Suprapubic skin (tissue), 3 donors: Measurements from ENCODE around the gene KRTAP5-11.
"Not testable (repeated sequence)": the region's sequence is repeated elsewhere in the genome, so short reads cannot be mapped to it uniquely, and the experiment has no call there.

Source experiments
- EP300 ChIP-seq: sonication (generic); formaldehyde crosslinking; IDR thresholded peaks from one replicate; pipeline ENCODE4 v1.6.1; 2017; ENCODE audit warnings: antibody characterized with exemption
- POLR2A ChIP-seq, 2 donors: fragments of 450-650 bp; IDR thresholded peaks; one replicate each; pipeline ENCODE4 v1.6.1; 2017; ENCODE audit warnings: antibody characterized with exemption in 2 of 2, mild to moderate bottlenecking in 2 of 2, moderate library complexity in 2 of 2
- TF ChIP-seq, protein P1 (sequence below), 2 donors: fragments of 200-600 bp in 1 of 2; fragments of 450-650 bp in 1 of 2; sonication (generic) in 1 of 2; IDR thresholded peaks; one replicate each; pipeline ENCODE4 v1.5.1; 2016 to 2019; ENCODE audit warnings: antibody characterized with exemption in 2 of 2, mild to moderate bottlenecking in 1 of 2, moderate library complexity in 1 of 2

DNA sequence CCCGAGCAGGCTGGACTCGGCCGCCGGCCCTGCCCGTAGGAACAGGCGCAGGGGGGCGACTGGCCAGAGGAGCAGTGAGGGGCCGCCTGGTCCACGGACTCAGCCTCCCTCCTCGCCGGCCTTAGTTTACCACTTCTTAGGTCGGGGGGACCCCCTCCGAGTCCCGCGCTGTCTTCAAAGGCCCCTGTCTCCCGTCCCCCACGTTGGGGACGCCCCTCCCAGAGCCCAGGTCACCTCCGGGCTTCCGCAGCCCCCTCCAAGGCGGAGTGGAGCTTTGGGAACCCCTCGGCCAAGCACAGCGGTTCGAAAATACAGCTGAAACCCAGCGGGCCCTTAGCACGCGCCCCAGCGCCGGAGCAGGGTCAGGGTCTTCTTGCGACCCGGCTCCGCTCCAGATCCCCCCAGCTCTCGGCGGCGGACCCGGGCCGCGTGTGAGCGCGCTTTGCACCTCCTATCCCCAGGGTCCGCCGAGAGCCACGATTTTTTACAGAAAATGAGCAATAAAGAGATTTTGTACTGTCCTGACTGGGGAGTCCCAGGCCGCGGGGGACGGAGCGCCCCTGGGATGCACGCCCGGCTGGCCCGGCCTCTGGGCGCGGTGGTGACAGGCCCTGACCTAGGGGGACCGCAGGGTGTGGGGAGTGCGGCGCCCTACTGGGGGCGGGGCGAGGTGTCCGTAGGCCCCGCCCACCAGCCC, 25.0 kb upstream of the KRTAP5-11 start:
- TF ChIP-seq POLR2A (IDR thresholded peaks at IDR 0.05); EP300: not testable (repeated sequence)
- TF ChIP-seq, protein P1, sequence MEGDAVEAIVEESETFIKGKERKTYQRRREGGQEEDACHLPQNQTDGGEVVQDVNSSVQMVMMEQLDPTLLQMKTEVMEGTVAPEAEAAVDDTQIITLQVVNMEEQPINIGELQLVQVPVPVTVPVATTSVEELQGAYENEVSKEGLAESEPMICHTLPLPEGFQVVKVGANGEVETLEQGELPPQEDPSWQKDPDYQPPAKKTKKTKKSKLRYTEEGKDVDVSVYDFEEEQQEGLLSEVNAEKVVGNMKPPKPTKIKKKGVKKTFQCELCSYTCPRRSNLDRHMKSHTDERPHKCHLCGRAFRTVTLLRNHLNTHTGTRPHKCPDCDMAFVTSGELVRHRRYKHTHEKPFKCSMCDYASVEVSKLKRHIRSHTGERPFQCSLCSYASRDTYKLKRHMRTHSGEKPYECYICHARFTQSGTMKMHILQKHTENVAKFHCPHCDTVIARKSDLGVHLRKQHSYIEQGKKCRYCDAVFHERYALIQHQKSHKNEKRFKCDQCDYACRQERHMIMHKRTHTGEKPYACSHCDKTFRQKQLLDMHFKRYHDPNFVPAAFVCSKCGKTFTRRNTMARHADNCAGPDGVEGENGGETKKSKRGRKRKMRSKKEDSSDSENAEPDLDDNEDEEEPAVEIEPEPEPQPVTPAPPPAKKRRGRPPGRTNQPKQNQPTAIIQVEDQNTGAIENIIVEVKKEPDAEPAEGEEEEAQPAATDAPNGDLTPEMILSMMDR (IDR thresholded peaks at IDR 0.05): not testable (repeated sequence)
